ENCODE measurements around the gene PARS2. TPM values are rescaled to one million over a fixed set of nuclear protein-coding genes. Genes with fewer than 3 reads are reported as not detected.

The PARS2 gene
- total RNA-seq, 1 donor from 2014 or later = 5.1 TPM

- TF ChIP-seq, protein P1, sequence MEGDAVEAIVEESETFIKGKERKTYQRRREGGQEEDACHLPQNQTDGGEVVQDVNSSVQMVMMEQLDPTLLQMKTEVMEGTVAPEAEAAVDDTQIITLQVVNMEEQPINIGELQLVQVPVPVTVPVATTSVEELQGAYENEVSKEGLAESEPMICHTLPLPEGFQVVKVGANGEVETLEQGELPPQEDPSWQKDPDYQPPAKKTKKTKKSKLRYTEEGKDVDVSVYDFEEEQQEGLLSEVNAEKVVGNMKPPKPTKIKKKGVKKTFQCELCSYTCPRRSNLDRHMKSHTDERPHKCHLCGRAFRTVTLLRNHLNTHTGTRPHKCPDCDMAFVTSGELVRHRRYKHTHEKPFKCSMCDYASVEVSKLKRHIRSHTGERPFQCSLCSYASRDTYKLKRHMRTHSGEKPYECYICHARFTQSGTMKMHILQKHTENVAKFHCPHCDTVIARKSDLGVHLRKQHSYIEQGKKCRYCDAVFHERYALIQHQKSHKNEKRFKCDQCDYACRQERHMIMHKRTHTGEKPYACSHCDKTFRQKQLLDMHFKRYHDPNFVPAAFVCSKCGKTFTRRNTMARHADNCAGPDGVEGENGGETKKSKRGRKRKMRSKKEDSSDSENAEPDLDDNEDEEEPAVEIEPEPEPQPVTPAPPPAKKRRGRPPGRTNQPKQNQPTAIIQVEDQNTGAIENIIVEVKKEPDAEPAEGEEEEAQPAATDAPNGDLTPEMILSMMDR (IDR thresholded peaks at IDR 0.05; ENCODE audit: borderline replicate concordance) = no peak
- no peaks in the 10 kb centered on the region for H3K9me3 ChIP-seq (replicated peaks)
- peaks cover 29% of the 10 kb centered on the region for H3K36me3 ChIP-seq
- no peak overlapping the region for H3K4me3 ChIP-seq
- intact Hi-C loops (cut with micrococcal nuclease) = no loop called here
- DNase-seq = no peak
- no peak overlapping the region for H3K27ac ChIP-seq (replicated peaks)
- H3K27me3 ChIP-seq (ENCODE audit: low read depth) = no peaks in the 10 kb centered on the region
- no peaks in the 10 kb centered on the region for H3K4me1 ChIP-seq
Observed at GRCh38 chr1:54745864-54746263, 18.5 kb downstream of the PARS2 start.

- no peaks in the 10 kb centered on the region for H3K27me3 ChIP-seq (ENCODE audit: low read depth)
- H3K9me3 ChIP-seq (replicated peaks) = no peaks in the 10 kb centered on the region
- H3K4me3 ChIP-seq = no peak overlapping the region
- TF ChIP-seq, protein P1 (IDR thresholded peaks at IDR 0.05; ENCODE audit: borderline replicate concordance) = no peak
- no peak overlapping the region for H3K27ac ChIP-seq (replicated peaks)
- intact Hi-C loops (cut with micrococcal nuclease) = no loop called here
- H3K4me1 ChIP-seq = no peaks in the 10 kb centered on the region
- peaks cover 35% of the 10 kb centered on the region for H3K36me3 ChIP-seq
- no peak for DNase-seq
Observed at GRCh38 chr1:54745274-54745673, 19.0 kb downstream of the PARS2 start.

- intact Hi-C loops (cut with micrococcal nuclease) = no loop called here
- peaks cover 40% of the 10 kb centered on the region for H3K36me3 ChIP-seq
- DNase-seq = no peak
- no peaks in the 10 kb centered on the region for H3K9me3 ChIP-seq (replicated peaks)
- no peak overlapping the region for H3K4me3 ChIP-seq
- no peaks in the 10 kb centered on the region for H3K27me3 ChIP-seq (ENCODE audit: low read depth)
- TF ChIP-seq, protein P1 (IDR thresholded peaks at IDR 0.05; ENCODE audit: borderline replicate concordance) = no peak
- no peaks in the 10 kb centered on the region for H3K4me1 ChIP-seq
- H3K27ac ChIP-seq (replicated peaks) = no peak overlapping the region
Observed at GRCh38 chr1:54744696-54745095, 19.6 kb downstream of the PARS2 start.

- peaks cover 51% of the 10 kb centered on the region for H3K36me3 ChIP-seq
- H3K4me3 ChIP-seq = no peak overlapping the region
- intact Hi-C loops (cut with micrococcal nuclease) = no loop called here
- DNase-seq = no peak
- TF ChIP-seq, protein P1 (IDR thresholded peaks at IDR 0.05; ENCODE audit: borderline replicate concordance) = no peak
- no peaks in the 10 kb centered on the region for H3K9me3 ChIP-seq (replicated peaks)
- no peaks in the 10 kb centered on the region for H3K4me1 ChIP-seq
- H3K27me3 ChIP-seq (ENCODE audit: low read depth) = no peaks in the 10 kb centered on the region
- H3K27ac ChIP-seq (replicated peaks) = peak overlapping the region; percentile 19
Observed at GRCh38 chr1:54743416-54744226, 20.7 kb downstream of the PARS2 start.

DNA sequence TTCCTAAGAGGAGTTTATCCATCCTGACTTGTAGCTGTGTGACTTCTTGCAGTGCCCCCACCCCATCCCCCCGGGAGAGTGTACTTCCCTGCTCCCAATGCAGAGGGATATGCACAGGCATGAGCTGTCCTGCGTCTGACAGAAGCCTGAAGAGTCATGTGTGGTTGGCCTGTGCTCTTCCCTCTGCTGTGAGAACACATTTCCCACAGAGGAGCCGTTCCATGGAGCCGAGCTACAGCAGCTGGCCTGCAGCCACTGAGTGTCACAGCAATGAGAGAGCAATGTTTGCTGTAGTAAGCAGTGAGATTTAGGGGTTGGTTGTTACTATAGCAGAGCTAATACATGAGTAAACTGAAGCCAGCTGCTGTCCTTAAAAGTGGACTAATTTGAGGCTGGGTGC, 22.0 kb downstream of the PARS2 start:
- Histone ChIP-seq H3K4me1 (no peaks in the 10 kb centered on the region), H3K4me3 (no peak overlapping the region), H3K27me3 (ENCODE audit: low read depth) (no peaks in the 10 kb centered on the region), H3K36me3 (peaks cover 65% of the 10 kb centered on the region), H3K27ac (replicated peaks) (peak overlapping the region; percentile 19), H3K9me3 (replicated peaks) (no peaks in the 10 kb centered on the region)
- intact Hi-C loops (cut with micrococcal nuclease) = no loop called here
- DNase-seq = no peak
- TF ChIP-seq, protein P1 (IDR thresholded peaks at IDR 0.05; ENCODE audit: borderline replicate concordance) = no peak
